Brain microvascular endothelial cell (primary cell): Measurements from ENCODE around the gene DPYD.

Experiments used
- DNase-seq: peaks from one replicate; pipeline ENCODE4 v3.0.0-alpha.2; 2020
- H3K27ac ChIP-seq: fragments of 250-450 bp; sonication (Bioruptor Pico); 2 replicates; pipeline ENCODE4 v1.5.1; 2020; ENCODE audit warnings: mild to moderate bottlenecking, moderate library complexity
- H3K27me3 ChIP-seq: fragments of 250-450 bp; sonication (Bioruptor Pico); replicated peaks from 2 replicates; pipeline ENCODE4 v1.5.1; 2020; ENCODE audit warnings: mild to moderate bottlenecking
- H3K36me3 ChIP-seq: fragments of 250-450 bp; sonication (Bioruptor Pico); replicated peaks from 2 replicates; pipeline ENCODE4 v1.5.1; 2020; ENCODE audit warnings: mild to moderate bottlenecking
- H3K4me3 ChIP-seq: 2 replicates; pipeline ENCODE4 v1.5.1; 2011; ENCODE audit warnings: low read depth, mild to moderate bottlenecking, control low read depth, low read length, moderate library complexity
- in situ Hi-C: cut with HindIII; loops from 2 replicates; pipeline ENCODE4 v1.10.0; 2017; ENCODE audit warnings: low sequenced_read_pairs, low pct_ligation_motif_present
- TF ChIP-seq, protein P1 (sequence below): IDR thresholded peaks from 2 replicates; pipeline ENCODE4 v1.5.1; 2011; ENCODE audit warnings: low read depth, mild to moderate bottlenecking, moderate library complexity, low read length, control low read depth, inconsistent platforms; ENCODE audit errors: missing control alignments

The DPYD gene

DNA sequence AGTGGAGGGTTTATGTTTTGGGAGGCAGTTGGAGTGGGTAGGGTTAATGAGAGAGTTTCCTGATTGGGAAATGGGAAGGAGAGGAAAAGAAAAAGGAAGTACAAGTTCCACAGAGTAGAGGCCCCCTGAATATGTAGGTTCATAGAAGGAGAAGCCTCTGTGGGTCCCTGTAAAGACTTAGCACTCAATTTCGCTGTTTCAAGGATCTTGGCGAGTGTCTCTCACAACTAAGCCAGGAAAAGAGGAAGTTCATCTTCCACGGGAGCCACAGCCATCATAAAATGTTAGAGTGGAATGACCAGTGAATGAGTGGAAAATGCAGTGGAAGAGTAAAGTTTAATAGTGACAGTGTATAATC is 17.4 kb upstream of the DPYD start:
- Histone ChIP-seq H3K27ac (peak overlapping the region; percentile 29), H3K36me3 (no peaks in the 10 kb centered on the region), H3K27me3 (no peaks in the 10 kb centered on the region), H3K4me3 (no peak overlapping the region)
- DNase-seq: no peak
- in situ Hi-C loops: no loop called here
- TF ChIP-seq, protein P1, sequence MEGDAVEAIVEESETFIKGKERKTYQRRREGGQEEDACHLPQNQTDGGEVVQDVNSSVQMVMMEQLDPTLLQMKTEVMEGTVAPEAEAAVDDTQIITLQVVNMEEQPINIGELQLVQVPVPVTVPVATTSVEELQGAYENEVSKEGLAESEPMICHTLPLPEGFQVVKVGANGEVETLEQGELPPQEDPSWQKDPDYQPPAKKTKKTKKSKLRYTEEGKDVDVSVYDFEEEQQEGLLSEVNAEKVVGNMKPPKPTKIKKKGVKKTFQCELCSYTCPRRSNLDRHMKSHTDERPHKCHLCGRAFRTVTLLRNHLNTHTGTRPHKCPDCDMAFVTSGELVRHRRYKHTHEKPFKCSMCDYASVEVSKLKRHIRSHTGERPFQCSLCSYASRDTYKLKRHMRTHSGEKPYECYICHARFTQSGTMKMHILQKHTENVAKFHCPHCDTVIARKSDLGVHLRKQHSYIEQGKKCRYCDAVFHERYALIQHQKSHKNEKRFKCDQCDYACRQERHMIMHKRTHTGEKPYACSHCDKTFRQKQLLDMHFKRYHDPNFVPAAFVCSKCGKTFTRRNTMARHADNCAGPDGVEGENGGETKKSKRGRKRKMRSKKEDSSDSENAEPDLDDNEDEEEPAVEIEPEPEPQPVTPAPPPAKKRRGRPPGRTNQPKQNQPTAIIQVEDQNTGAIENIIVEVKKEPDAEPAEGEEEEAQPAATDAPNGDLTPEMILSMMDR: no peak

DNA sequence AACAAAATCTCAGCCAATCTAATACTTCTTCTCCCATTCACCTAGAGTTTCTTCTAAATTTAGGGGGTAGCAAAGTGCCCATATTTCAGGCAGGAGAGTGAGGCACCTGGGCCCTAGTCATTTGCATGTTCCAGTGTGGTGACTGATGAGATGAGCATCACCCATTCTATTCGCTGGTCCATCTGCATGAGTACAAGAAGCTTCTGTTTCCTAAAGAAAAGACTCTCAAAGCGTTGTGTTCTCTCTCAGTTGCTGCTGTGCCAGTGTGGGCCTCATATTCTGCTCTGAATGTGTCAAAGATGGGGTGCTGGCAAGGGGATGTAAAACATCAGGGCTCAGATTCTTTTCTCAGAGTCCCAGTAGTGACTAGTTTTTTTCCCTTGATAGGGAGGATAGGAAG is 16.1 kb upstream of the DPYD start:
- no peaks in the 10 kb centered on the region for H3K27me3 ChIP-seq
- no peak overlapping the region for H3K4me3 ChIP-seq
- in situ Hi-C loops: no loop called here
- no peaks in the 10 kb centered on the region for H3K36me3 ChIP-seq
- no peak for DNase-seq
- TF ChIP-seq, protein P1: no peak
- no peak overlapping the region for H3K27ac ChIP-seq

DNA sequence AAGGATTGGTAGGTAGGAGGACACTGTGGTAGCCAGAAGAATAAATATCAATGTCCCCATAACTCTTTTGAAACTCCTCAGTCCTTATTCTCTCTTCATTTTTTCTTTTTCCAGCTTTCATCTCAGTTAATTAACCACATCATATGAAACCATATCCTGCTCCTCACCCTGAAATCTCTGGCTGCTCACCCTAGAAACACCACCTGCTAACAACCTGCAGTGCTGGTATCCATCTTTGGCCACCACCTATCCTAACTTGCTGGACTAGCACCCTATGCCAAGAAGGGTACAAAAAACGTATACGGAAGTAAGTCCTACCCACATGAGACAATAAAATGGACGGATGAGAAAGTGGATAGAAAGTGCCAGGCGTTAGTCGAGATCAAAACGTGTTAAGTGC is 13.7 kb upstream of the DPYD start:
- Histone ChIP-seq H3K27ac (no peak overlapping the region), H3K36me3 (no peaks in the 10 kb centered on the region), H3K4me3 (no peak overlapping the region), H3K27me3 (no peaks in the 10 kb centered on the region)
- TF ChIP-seq, protein P1: no peak
- in situ Hi-C loops: no loop called here
- no peak for DNase-seq

DNA sequence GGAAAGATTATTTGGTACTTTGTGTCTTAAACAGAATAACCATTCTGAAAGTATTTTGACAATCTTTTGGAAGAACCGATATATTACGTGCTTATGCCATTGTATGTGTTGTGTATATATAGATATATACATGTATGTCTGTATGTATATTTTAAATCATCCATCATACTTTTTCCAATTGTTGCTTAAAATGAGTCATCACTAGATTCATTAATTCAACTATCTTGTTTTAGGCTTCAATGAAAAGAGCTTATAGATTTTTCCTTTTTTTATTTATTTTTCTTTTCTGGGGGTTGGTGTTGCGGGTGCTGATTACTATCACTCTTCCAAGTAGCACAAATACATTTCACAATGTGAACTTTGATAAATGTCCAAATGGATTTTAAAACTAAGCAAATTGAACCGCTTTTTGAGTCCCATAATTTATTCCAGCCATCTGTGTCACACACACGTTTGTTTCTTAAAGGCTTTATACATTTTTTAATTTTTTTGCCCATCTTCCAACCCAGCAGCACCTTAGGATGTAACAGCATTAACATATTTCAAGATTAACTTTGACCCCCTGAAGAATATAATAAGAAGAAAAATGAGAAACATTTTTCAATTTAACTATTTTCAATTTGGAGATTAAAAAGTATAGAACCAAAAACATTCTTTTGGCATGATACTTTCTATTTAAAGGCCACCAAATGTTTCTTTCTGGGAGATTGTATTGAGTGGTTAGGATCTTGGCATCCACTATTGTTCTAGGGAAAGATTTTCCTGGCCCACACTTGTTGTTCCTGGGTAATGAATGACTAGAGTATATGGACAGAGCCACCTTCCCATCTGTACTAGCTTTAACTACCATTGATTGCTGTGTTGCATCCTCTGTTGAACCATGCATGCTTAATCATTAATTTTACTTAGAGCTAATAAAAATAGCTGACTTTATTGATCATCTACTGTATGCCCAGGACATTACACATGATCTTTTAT is 9.3 kb upstream of the DPYD start:
- in situ Hi-C loops: no loop called here
- Histone ChIP-seq H3K27me3 (no peaks in the 10 kb centered on the region), H3K4me3 (no peak overlapping the region), H3K27ac (no peak overlapping the region), H3K36me3 (no peaks in the 10 kb centered on the region)
- TF ChIP-seq, protein P1: no peak
- DNase-seq: no peak

DNA sequence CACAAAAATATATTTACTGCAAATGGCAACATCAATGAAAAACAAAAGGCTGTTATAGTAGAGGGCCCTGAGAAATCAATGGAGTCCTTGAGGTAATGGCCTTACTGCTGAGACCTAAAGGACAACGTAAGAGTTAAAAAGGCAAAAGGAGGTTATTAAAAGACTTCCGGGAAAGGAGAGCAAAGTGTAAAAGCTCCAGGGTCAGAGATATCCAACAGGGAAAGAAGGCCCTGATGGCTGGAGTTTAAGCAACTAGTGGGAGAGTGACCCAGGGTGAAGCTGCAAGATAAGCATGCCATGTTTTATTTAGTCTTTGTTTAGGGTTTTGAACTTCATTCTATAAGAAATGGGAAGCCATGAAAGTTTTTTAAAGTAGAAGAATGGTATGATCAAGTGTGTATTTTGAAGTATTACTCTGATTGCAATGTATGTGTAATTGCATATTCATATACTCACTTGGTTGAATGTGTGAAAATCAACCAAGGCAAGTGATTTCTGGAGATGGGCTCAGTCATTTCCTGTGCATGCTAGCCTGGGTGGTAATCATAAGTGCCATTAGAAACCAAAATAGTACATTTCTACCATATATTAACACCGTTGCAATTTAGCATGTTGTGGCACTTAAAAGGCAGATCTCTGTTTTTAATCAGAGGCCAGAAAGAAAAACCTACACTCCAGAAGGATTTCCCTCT is 5.3 kb upstream of the DPYD start:
- DNase-seq: no peak
- Histone ChIP-seq H3K36me3 (no peaks in the 10 kb centered on the region), H3K4me3 (no peak overlapping the region), H3K27me3 (no peaks in the 10 kb centered on the region), H3K27ac (no peak overlapping the region)
- TF ChIP-seq, protein P1: no peak
- in situ Hi-C loops: no loop called here
